GM13977 (cell line): ENCODE results near the gene APPL2.

ENCODE experiments used
- DNase-seq: peaks from one replicate; pipeline ENCODE4 v3.0.0; 2012; ENCODE audit warnings: low spot score
- in situ Hi-C: fragments of 300-500 bp; cut with MboI; formaldehyde crosslinking; loops from one replicate; pipeline ENCODE4 v1.12.0; 2022; ENCODE audit warnings: low sequenced_read_pairs, low pct_unique_long_range_greater_than_20kb, mixed read lengths, inconsistent platforms; ENCODE audit not compliant: unreplicated experiment
- TF ChIP-seq, protein P1 (sequence below): IDR thresholded peaks from 2 replicates; pipeline ENCODE4 v1.5.1; 2012; ENCODE audit warnings: mild to moderate bottlenecking, control low read depth; ENCODE audit not compliant: insufficient read depth; ENCODE audit errors: extremely low read depth, missing control alignments

The APPL2 gene

DNA sequence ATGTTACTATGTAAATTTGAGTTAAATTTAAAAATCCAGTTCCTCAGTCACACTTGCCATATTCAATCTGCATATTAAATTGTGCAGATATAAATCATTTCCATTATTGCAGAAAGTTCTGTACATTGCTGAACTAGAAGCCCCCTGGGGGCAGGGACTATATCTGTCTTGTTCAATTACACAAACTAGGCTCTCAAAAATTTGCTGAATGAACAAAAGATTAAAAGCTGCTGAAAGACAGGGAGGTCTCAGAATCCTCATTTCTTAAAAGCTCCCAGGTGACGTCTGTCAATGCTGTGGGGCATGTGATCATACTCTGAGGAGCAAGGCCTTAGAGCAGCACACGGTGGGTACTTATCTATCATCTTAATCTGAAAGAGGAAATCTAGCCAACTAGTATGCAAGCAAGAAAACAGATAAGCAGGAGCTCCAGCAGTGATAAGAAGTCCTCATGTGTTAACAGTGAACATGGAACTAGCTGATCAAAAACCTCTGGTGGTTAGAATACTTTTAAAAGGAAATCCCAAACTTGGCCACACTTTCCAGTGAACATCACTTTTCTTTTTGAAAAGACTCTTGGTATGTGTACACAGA, 60.5 kb downstream of the APPL2 start:
- no peak for DNase-seq
- in situ Hi-C loops: no loop called here
- TF ChIP-seq, protein P1, sequence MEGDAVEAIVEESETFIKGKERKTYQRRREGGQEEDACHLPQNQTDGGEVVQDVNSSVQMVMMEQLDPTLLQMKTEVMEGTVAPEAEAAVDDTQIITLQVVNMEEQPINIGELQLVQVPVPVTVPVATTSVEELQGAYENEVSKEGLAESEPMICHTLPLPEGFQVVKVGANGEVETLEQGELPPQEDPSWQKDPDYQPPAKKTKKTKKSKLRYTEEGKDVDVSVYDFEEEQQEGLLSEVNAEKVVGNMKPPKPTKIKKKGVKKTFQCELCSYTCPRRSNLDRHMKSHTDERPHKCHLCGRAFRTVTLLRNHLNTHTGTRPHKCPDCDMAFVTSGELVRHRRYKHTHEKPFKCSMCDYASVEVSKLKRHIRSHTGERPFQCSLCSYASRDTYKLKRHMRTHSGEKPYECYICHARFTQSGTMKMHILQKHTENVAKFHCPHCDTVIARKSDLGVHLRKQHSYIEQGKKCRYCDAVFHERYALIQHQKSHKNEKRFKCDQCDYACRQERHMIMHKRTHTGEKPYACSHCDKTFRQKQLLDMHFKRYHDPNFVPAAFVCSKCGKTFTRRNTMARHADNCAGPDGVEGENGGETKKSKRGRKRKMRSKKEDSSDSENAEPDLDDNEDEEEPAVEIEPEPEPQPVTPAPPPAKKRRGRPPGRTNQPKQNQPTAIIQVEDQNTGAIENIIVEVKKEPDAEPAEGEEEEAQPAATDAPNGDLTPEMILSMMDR: no peak

DNA sequence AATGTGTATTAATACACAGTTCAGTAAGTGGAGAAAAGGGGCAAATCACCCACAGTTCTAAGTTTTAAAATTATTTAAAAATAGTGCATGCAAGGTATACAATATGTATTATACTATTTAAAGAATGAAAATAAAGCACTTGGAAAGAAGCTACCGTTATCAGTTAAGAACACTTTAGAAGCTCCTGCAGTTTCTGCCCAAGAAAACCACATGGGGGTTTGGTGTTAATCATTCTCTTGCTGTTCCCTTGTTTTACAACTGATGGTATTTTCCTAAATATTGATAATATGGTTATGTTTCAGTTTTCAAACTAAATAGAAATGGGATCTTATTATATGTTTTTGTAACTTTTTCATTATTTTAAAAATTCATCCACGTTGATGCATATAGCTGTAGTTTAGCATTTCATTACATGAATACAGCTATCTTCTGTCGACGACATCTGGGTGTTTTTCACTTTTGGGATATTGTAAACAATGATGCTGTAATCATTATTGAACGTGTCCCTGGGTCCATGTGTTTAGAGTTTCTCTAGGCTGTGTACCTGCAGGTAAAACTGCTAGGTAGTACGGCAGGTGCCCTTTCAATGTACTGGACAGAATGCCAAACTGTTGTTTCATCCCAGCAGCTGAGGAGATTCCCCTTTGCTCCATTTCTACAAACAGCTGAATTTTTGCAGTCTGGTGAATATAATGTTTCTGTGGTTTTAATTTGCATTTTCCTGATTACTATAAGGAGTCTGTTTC, 64.1 kb downstream of the APPL2 start:
- TF ChIP-seq, protein P1: no peak
- no peak for DNase-seq
- in situ Hi-C loops: no loop called here

DNA sequence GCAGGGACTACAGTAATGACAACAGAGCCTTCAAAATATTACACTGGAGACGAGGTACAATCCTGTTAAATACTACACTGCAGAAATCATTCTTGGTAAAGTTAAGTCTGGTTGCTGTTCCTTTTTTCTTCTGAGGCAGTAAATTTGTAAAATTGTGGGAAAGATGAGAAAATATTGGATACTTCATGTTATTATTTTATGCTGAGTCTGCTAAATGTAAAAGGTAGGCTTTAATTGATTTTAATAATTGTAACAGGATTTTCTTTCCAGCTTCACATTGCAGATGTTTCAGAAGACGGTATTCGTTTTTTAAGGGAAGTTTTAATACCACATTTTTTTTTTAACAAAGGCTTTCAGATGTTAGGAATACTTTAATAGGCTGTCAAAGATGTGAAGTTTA, 65.8 kb downstream of the APPL2 start:
- DNase-seq: no peak

DNA sequence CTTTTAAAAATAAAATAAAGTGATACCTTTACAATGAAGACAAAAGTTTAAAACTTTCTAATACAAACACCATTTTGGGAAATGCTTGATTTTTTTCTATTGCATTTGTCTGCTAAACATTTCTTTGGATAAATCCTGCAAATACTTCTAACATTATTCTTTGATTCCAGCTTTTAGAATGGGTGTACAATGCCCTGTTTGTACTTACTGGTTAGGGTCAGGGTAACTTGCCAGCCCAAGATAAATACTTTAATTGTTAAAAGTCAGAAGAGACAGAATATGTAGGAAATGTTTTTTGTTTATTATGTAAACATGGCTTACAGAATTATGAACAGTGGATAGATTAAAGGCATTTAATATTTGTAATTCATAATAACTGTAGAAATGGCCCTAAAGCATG, 68.0 kb downstream of the APPL2 start:
- TF ChIP-seq, protein P1: no peak
- DNase-seq: no peak
- in situ Hi-C loops: no loop called here

More for the DNA sequence above, 65.8 kb downstream of the APPL2 start:
- in situ Hi-C loops: no loop called here
- TF ChIP-seq, protein P1: no peak

DNA sequence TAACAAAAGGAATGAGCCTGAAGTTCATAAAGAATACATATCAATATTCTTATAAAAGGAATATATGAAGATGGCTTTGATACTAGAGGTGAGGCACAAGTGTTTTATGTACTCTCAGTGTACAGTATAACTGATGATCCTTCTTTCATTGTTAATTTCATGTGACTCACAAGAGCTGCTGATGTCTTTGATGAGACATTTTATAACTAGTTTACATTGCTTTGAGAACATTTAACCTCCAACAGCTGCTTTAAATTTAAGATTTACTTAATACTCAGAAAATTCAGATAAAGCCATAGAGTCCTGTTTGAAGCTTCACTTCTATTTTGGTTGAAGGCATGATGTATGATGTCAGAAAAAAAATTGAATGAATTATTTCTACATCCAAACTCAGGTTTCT, 68.6 kb downstream of the APPL2 start:
- DNase-seq: no peak

DNA sequence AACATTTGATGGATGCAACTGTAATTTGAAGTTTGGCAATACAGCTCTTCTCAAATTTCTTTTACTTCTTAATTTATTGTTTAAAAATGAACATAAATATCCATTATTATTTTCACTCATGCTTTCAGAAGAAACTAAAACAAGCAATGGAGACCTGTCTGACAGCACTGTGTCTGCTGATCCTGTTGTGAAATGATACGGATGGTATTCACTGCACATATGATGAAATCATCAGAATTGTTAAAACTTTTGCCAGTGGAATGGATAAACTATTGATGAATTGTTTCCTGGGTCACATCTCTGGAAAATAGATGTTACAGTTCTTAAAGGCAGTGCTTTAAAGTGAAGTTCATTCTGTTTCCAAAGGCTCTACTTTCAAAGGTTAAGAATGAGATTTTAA, 69.2 kb downstream of the APPL2 start:
- TF ChIP-seq, protein P1: no peak
- DNase-seq: no peak
- in situ Hi-C loops: no loop called here

More for the DNA sequence above, 68.6 kb downstream of the APPL2 start:
- in situ Hi-C loops: no loop called here
- TF ChIP-seq, protein P1: no peak
